GM21717 (cell line): Measurements from ENCODE around the gene MTIF2.
"Not testable (repeated sequence)": the region's sequence is repeated elsewhere in the genome, so short reads cannot be mapped to it uniquely, and the experiment has no call there.

ENCODE experiments used
- ATAC-seq: cut with Tn5 transposase; IDR thresholded peaks from one replicate; pipeline ENCODE4 v1.9.1; 2021; ENCODE audit warnings: mild to moderate bottlenecking, moderate library complexity; ENCODE audit not compliant: unreplicated experiment

The MTIF2 gene

DNA sequence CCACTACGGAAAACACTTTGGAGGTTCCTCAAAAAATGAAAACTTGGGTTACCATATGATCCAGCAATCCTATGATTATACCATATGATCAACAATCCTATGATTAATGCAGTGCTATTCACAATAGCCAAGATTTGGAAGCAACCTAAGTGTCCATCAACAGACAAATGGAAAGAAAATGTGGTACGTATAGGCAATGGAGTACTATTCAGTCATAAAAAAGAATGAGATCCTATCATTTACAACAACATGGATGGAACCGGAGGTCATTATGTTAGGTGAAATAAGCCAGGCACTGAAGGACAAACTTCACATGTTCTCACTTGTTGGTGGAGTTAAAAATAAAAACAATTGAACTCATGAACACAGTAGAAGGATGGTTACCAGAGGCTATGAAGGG lies 64.5 kb downstream of the MTIF2 start:
- no peak for ATAC-seq

DNA sequence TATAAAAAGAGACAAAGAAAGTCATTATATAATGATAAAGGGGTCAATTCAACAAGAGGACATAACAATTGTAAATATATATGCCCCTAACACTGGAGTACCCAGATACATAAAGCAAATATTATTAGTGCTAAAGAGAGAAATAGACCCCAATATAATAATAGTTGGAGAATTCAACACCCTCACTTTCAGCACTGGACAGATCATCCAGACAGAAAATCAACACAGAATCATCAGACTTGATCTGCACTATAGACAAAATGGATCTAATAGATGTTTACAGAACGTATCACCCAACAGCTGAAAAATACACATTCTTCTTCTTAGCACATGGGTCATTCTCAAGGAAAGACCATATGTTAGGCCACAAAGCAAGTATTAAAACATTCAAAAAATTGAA lies 68.6 kb downstream of the MTIF2 start:
- no peak for ATAC-seq

DNA sequence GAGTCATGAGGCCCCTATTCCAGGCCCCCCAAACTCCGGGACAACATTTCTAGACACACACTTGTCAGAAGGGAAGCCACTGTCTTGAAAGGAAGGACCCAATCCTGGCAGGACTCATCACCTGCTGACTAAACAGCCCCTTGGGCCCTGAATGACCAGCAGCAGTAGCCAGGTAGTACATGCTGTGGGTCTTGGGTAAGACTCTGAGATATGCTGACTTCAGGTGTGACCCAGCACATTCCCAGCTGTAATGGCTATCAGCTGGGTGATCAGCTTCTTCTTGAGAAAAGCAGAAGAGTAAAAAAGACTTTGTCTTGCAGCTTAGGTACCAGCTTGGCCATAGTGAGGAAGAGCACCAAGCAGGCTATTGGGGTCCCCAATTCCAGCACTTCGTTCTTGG lies 72.5 kb downstream of the MTIF2 start:
- no peak for ATAC-seq

DNA sequence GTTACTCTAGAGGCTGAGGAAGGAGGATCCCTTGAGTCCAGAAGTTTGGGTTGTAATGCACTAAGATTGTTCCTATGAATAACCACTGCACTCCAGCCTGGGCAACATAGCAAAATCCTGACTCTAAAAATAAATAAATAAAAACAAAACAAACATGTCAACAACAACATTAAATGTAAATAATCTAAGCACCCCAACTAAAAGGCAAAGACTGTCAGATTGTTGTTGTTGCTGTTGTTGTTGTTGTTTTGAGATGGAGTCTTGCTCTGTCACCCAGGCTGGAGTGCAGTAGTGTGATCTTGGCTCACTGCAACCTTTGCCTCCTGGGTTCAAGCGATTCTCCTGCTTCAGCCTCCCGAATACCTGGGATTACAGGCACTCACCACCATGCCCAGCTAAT lies 77.1 kb downstream of the MTIF2 start:
- ATAC-seq, result not testable (repeated sequence)

DNA sequence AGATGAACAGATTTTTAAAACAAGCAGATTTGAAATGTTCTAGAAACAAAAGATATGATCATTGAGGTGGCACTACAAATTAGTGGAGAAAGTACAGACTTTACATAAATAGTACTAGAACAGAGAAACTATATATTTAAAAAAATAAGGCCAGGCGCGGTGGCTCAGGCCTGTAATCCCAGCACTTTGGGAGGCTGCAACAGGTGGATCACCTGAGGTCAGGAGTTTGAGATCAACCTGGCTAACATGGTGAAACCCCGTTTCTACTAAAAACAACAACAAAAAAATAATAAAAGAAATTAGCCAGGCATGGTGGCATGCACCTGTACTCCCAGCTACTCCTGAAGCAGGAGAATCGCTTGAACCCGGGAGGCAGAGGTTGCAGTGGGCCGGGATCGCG lies 82.2 kb downstream of the MTIF2 start:
- not testable (repeated sequence) for ATAC-seq
